Measurements from ENCODE around the gene MMP13. TPM values are rescaled to one million over a fixed set of nuclear protein-coding genes. Genes with fewer than 3 reads are reported as not detected.

Gene MMP13
- polyA plus RNA-seq, 2 of the 4 experiments (the other 2 are of a cell fraction), result not detected

Small RNA genes lying within 50 kb of the gene (small RNA-seq; reads per million reads assigned to genes)
- gene RNU7-159P, result 0 reads per million in 6 experiments

Other genes with a start within 250 kb of the MMP13 start
- gene MMP27, start 250.0 kb downstream of the MMP13 start, polyA plus RNA-seq (2011; rRNA removed), result not detected in 2 replicates
- not detected in 3 replicates for gene MMP27, start 250.0 kb downstream of the MMP13 start, polyA plus RNA-seq (2017; fragmentation: RNase III; extraction: RNeasy Plus Mini Kit Qiagen cat#74134 plus additional on column Dnase treatment)
- gene MMP8, start 230.8 kb downstream of the MMP13 start, polyA plus RNA-seq (2011; rRNA removed), result not detected in 2 replicates
- gene MMP8, start 230.8 kb downstream of the MMP13 start, polyA plus RNA-seq (2017; fragmentation: RNase III; extraction: RNeasy Plus Mini Kit Qiagen cat#74134 plus additional on column Dnase treatment), result not detected in 3 replicates
- 1.5 and 2.0 TPM in 2 replicates for gene MMP10, start 175.1 kb downstream of the MMP13 start, polyA plus RNA-seq (2011; rRNA removed)
- 0.13 to 0.17 TPM (median 0.13 TPM) in 3 replicates for gene MMP10, start 175.1 kb downstream of the MMP13 start, polyA plus RNA-seq (2017; fragmentation: RNase III; extraction: RNeasy Plus Mini Kit Qiagen cat#74134 plus additional on column Dnase treatment)
- gene MMP1, start 157.6 kb downstream of the MMP13 start, polyA plus RNA-seq (2011; rRNA removed), result 0.12 and 0.42 TPM in 2 replicates
- gene MMP1, start 157.6 kb downstream of the MMP13 start, polyA plus RNA-seq (2017; fragmentation: RNase III; extraction: RNeasy Plus Mini Kit Qiagen cat#74134 plus additional on column Dnase treatment), result 0.06 TPM in 1 of 3 replicates, not detected in the others
- gene MMP3, start 112.1 kb downstream of the MMP13 start, polyA plus RNA-seq (2011; rRNA removed), result 0.04 TPM in 1 of 2 replicates, not detected in the other
- gene MMP3, start 112.1 kb downstream of the MMP13 start, polyA plus RNA-seq (2017; fragmentation: RNase III; extraction: RNeasy Plus Mini Kit Qiagen cat#74134 plus additional on column Dnase treatment), result not detected in 3 replicates
- gene MMP12, start 80.8 kb downstream of the MMP13 start, polyA plus RNA-seq (2011; rRNA removed), result not detected in 2 replicates
- gene MMP12, start 80.8 kb downstream of the MMP13 start, polyA plus RNA-seq (2017; fragmentation: RNase III; extraction: RNeasy Plus Mini Kit Qiagen cat#74134 plus additional on column Dnase treatment), result not detected in 3 replicates
- 62.7 and 78.0 TPM in 2 replicates for gene DCUN1D5, start 136.4 kb upstream of the MMP13 start, polyA plus RNA-seq (2011; rRNA removed)
- gene DCUN1D5, start 136.4 kb upstream of the MMP13 start, polyA plus RNA-seq (2017; fragmentation: RNase III; extraction: RNeasy Plus Mini Kit Qiagen cat#74134 plus additional on column Dnase treatment), result 48.9 to 53.2 TPM (median 49.8 TPM) in 3 replicates
- gene DYNC2H1, start 153.7 kb upstream of the MMP13 start, polyA plus RNA-seq (2011; rRNA removed), result 13.3 and 14.8 TPM in 2 replicates
- gene DYNC2H1, start 153.7 kb upstream of the MMP13 start, polyA plus RNA-seq (2017; fragmentation: RNase III; extraction: RNeasy Plus Mini Kit Qiagen cat#74134 plus additional on column Dnase treatment), result 4.9 to 6.0 TPM (median 5.2 TPM) in 3 replicates